Epithelial cell of proximal tubule (primary cell): Measurements from ENCODE around the gene ZSCAN2. TPM values are rescaled to one million over a fixed set of nuclear protein-coding genes. Genes with fewer than 3 reads are reported as not detected.

Source experiments
- DNase-seq: peaks from one replicate; pipeline ENCODE4 v3.0.0-alpha.2; 2011; ENCODE audit warnings: low read depth
- H3K4me3 ChIP-seq: 2 replicates; pipeline ENCODE4 v1.5.1; 2011; ENCODE audit warnings: low read depth, mild to moderate bottlenecking, low read length
- CTCF ChIP-seq: conservative IDR thresholded peaks from 2 replicates; pipeline ENCODE4 v1.5.1; 2012; ENCODE audit warnings: low read depth, mild to moderate bottlenecking, low read length
- total RNA-seq: library from RNA; depleted of rRNA; stranded (reverse); fragments of >200 nt; gene quantifications from 2 replicates; pipeline ENCODE4 v1.2.3, GENCODE V29; 2015

Gene ZSCAN2
- total RNA-seq, 1 donor from 2014 or later = 34.0 TPM

GRCh38 chr15:84603630-84604379 is 3.0 kb downstream of the ZSCAN2 start:
- DNase-seq = no peak
- no peak for TF ChIP-seq CTCF
- H3K4me3 ChIP-seq = no peak overlapping the region

GRCh38 chr15:84604826-84605553 is 4.2 kb downstream of the ZSCAN2 start:
- no peak for DNase-seq
- no peak overlapping the region for H3K4me3 ChIP-seq
- TF ChIP-seq CTCF = no peak

- TF ChIP-seq CTCF = no peak
- DNase-seq = no peak
- no peak overlapping the region for H3K4me3 ChIP-seq
Observed at GRCh38 chr15:84605554-84605882, 4.7 kb downstream of the ZSCAN2 start.

GRCh38 chr15:84606653-84607120 is 5.9 kb downstream of the ZSCAN2 start:
- TF ChIP-seq CTCF = no peak
- no peak overlapping the region for H3K4me3 ChIP-seq
- DNase-seq = no peak

GRCh38 chr15:84608707-84609284 is 8.0 kb downstream of the ZSCAN2 start:
- no peak for TF ChIP-seq CTCF
- DNase-seq = no peak
- H3K4me3 ChIP-seq = no peak overlapping the region

GRCh38 chr15:84609818-84610525 is 9.2 kb downstream of the ZSCAN2 start:
- no peak overlapping the region for H3K4me3 ChIP-seq
- no peak for DNase-seq
- no peak for TF ChIP-seq CTCF
